Astrocyte of the cerebellum (primary cell): ENCODE results near the gene CCDC12.

ENCODE experiments used
- DNase-seq: peaks from one replicate; pipeline ENCODE4 v3.0.0-alpha.2; 2011; ENCODE audit warnings: low read depth
- H3K4me3 ChIP-seq: 2 replicates; pipeline ENCODE4 v1.5.1; 2011; ENCODE audit warnings: mild to moderate bottlenecking, low read depth, low read length, moderate library complexity
- CTCF ChIP-seq: IDR thresholded peaks from 2 replicates; pipeline ENCODE4 v1.5.1; 2012; ENCODE audit warnings: low read length, low read depth, moderate library complexity, mild to moderate bottlenecking; ENCODE audit errors: missing control alignments
- in situ Hi-C: cut with HindIII; loops from 2 replicates; pipeline ENCODE4 v1.10.0; 2017; ENCODE audit warnings: low sequenced_read_pairs

The CCDC12 gene

GRCh38 chr3:46900356-46900755 is 76.2 kb downstream of the CCDC12 start:
- DNase-seq, result no peak
- in situ Hi-C loops, result no loop called here
- H3K4me3 ChIP-seq, result no peak overlapping the region
- TF ChIP-seq CTCF, result no peak

- H3K4me3 ChIP-seq, result no peak overlapping the region
- no peak for DNase-seq
- TF ChIP-seq CTCF, result no peak
- in situ Hi-C loops, result no loop called here
These were observed 76.6 kb downstream of the CCDC12 start for GRCh38 chr3:46900007-46900292.

GRCh38 chr3:46899151-46900006 is 77.2 kb downstream of the CCDC12 start:
- no peak for TF ChIP-seq CTCF

DNA sequence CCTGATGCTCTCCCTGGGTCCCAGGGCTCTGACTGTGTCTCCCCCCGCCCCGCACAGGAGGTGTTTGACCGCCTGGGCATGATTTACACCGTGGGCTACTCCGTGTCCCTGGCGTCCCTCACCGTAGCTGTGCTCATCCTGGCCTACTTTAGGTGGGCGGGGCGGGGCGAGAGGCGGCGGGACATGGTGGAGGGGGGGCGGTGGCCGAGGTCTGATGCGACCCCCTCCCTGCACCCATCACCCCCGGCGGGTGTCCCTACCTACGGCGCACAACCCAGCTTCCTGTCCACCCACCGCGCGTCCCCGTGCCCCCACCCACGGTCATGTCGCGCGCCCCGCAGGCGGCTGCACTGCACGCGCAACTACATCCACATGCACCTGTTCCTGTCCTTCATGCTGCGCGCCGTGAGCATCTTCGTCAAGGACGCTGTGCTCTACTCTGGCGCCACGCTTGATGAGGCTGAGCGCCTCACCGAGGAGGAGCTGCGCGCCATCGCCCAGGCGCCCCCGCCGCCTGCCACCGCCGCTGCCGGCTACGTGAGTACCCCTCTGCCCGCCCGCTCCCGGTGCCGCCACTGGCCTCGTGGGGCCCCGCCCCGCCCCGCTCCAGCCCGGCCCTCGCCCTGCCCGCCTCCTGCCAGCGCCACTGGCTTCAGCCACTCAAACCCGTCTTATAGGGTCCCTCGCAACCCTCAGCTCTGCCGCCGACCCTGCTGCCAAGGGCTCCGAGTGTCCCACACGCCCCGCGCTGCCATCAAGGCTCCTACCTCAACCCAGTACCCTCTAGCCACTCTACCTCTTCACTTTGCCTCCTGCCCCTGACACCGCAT is 78.0 kb downstream of the CCDC12 start:
- H3K4me3 ChIP-seq, result no peak overlapping the region
- no peak for TF ChIP-seq CTCF
- in situ Hi-C loops, result no loop called here
- no peak for DNase-seq

More at GRCh38 chr3:46899151-46900006, 77.2 kb downstream of the CCDC12 start:
- in situ Hi-C loops, result no loop called here
- no peak overlapping the region for H3K4me3 ChIP-seq
- DNase-seq, result no peak

DNA sequence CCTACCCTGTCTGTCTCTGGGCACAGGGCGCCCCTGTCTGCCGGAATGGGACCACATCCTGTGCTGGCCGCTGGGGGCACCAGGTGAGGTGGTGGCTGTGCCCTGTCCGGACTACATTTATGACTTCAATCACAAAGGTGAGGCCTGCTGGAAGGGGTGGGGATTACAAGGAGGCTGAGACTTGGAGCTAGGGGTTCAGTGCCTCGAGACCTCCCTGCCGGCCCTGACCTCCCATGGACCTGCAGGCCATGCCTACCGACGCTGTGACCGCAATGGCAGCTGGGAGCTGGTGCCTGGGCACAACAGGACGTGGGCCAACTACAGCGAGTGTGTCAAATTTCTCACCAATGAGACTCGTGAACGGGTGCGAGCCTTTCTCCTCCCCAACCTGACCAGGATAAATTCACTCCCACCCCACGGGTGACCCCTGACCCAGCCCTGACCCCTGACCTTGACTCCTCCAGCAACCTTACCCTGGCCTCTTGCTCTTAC is 78.7 kb downstream of the CCDC12 start:
- no peak for TF ChIP-seq CTCF
- H3K4me3 ChIP-seq, result no peak overlapping the region
- in situ Hi-C loops, result no loop called here
- no peak for DNase-seq

DNA sequence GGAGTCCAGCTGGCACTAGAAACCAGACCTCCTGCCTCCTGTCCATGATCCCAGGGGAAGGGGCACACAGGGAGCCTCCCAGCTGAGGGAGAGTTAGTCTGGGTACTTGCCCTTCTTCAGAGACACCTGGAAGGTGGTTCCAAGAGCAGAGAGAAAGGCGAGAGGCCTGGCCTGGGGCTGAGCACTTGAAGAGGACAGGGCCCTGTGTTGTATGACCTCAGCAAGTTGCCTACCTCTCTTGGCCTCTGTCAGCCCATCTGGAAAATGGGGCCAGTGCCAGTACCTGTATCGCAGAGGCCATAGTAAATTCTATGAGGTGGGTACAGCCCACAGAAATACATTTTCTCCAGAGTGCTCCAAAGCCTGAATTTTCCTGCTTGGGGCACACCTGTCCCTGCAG is 79.5 kb downstream of the CCDC12 start:
- in situ Hi-C loops, result no loop called here
- no peak for DNase-seq
- TF ChIP-seq CTCF, result no peak
- H3K4me3 ChIP-seq, result no peak overlapping the region
